ENCODE results near the gene RPL15.

DNA sequence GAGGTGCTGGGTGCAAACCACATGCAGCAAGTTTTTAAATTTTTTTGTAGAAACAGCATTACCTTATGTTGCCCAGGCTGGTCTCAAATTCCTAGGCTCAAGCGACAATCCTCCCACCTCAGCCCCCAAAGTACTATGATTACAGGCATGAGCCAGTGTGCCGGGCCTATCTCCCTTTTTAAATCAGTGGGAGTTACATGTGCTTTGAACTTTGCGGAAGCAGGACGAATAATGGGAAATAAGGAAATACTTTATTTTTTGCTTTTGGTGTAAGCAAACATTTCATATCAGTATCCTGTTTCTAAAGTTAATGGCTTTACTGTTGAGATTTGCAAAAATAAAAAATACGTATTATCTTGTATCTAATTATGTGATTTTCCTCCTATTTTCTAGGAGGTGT lies 37.2 kb downstream of the RPL15 start:
- TF ChIP-seq, protein P1, sequence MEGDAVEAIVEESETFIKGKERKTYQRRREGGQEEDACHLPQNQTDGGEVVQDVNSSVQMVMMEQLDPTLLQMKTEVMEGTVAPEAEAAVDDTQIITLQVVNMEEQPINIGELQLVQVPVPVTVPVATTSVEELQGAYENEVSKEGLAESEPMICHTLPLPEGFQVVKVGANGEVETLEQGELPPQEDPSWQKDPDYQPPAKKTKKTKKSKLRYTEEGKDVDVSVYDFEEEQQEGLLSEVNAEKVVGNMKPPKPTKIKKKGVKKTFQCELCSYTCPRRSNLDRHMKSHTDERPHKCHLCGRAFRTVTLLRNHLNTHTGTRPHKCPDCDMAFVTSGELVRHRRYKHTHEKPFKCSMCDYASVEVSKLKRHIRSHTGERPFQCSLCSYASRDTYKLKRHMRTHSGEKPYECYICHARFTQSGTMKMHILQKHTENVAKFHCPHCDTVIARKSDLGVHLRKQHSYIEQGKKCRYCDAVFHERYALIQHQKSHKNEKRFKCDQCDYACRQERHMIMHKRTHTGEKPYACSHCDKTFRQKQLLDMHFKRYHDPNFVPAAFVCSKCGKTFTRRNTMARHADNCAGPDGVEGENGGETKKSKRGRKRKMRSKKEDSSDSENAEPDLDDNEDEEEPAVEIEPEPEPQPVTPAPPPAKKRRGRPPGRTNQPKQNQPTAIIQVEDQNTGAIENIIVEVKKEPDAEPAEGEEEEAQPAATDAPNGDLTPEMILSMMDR (IDR thresholded peaks at IDR 0.05): no peak
- TF ChIP-seq, protein P2, sequence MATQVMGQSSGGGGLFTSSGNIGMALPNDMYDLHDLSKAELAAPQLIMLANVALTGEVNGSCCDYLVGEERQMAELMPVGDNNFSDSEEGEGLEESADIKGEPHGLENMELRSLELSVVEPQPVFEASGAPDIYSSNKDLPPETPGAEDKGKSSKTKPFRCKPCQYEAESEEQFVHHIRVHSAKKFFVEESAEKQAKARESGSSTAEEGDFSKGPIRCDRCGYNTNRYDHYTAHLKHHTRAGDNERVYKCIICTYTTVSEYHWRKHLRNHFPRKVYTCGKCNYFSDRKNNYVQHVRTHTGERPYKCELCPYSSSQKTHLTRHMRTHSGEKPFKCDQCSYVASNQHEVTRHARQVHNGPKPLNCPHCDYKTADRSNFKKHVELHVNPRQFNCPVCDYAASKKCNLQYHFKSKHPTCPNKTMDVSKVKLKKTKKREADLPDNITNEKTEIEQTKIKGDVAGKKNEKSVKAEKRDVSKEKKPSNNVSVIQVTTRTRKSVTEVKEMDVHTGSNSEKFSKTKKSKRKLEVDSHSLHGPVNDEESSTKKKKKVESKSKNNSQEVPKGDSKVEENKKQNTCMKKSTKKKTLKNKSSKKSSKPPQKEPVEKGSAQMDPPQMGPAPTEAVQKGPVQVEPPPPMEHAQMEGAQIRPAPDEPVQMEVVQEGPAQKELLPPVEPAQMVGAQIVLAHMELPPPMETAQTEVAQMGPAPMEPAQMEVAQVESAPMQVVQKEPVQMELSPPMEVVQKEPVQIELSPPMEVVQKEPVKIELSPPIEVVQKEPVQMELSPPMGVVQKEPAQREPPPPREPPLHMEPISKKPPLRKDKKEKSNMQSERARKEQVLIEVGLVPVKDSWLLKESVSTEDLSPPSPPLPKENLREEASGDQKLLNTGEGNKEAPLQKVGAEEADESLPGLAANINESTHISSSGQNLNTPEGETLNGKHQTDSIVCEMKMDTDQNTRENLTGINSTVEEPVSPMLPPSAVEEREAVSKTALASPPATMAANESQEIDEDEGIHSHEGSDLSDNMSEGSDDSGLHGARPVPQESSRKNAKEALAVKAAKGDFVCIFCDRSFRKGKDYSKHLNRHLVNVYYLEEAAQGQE (IDR thresholded peaks at IDR 0.05; ENCODE audit: insufficient read depth in 1 of 2, low read depth in 2 of 2, low read length in 1 of 2): no peak
- TF ChIP-seq POLR2AphosphoS5 (IDR thresholded peaks at IDR 0.05; ENCODE audit: low read depth, low read length): no peak
- TF ChIP-seq SIN3A (IDR thresholded peaks at IDR 0.05; ENCODE audit: borderline replicate concordance, insufficient read depth, low read depth, low read length): no peak

Data from Panc1 (cell line).